Tibial nerve (tissue), 3 donors: ENCODE data around the gene NUTM1.

Experiments
- POLR2A ChIP-seq, 2 donors: fragments of 450-650 bp; IDR thresholded peaks; one replicate each; pipeline ENCODE4 v1.6.1; 2017; ENCODE audit warnings: antibody characterized with exemption in 2 of 2, mild to moderate bottlenecking in 2 of 2, moderate library complexity in 2 of 2
- TF ChIP-seq, protein P1 (sequence below), 5 experiments: fragments of 200-600 bp in 3 of 5; fragments of 450-650 bp in 2 of 5; sonication (generic) in 3 of 5; IDR thresholded peaks; one replicate each; pipeline ENCODE4 v1.5.1; 2016 to 2019; ENCODE audit warnings: antibody characterized with exemption in 5 of 5, mild to moderate bottlenecking in 3 of 5, moderate library complexity in 2 of 5

- no peak for TF ChIP-seq POLR2A (IDR thresholded peaks at IDR 0.05)
- TF ChIP-seq, protein P1, sequence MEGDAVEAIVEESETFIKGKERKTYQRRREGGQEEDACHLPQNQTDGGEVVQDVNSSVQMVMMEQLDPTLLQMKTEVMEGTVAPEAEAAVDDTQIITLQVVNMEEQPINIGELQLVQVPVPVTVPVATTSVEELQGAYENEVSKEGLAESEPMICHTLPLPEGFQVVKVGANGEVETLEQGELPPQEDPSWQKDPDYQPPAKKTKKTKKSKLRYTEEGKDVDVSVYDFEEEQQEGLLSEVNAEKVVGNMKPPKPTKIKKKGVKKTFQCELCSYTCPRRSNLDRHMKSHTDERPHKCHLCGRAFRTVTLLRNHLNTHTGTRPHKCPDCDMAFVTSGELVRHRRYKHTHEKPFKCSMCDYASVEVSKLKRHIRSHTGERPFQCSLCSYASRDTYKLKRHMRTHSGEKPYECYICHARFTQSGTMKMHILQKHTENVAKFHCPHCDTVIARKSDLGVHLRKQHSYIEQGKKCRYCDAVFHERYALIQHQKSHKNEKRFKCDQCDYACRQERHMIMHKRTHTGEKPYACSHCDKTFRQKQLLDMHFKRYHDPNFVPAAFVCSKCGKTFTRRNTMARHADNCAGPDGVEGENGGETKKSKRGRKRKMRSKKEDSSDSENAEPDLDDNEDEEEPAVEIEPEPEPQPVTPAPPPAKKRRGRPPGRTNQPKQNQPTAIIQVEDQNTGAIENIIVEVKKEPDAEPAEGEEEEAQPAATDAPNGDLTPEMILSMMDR (IDR thresholded peaks at IDR 0.05): no peak
Measured at GRCh38 chr15:34361278-34361677, 18.2 kb downstream of the NUTM1 start.
